ENCODE data around the gene GPATCH1. TPM values are rescaled to one million over a fixed set of nuclear protein-coding genes. Genes with fewer than 3 reads are reported as not detected.

Gene GPATCH1
- total RNA-seq, 1 donor from 2014 or later, result 15.5 TPM

Small RNA genes within 50 kb of the gene (small RNA-seq; reads per million reads assigned to genes)
- gene AC008521.1 (not detected), gene AC008521.2 (not detected)

Other genes starting within 250 kb of the GPATCH1 start
- 1.6 TPM for gene SLC7A9, start 211.4 kb upstream of the GPATCH1 start, total RNA-seq
- 24.9 TPM for gene CEP89, start 109.2 kb upstream of the GPATCH1 start, total RNA-seq
- 1.6 TPM for gene FAAP24, start 108.9 kb upstream of the GPATCH1 start, total RNA-seq
- gene RHPN2, start 16.3 kb upstream of the GPATCH1 start, total RNA-seq, result 1.6 TPM
- gene WDR88, start 50.9 kb downstream of the GPATCH1 start, total RNA-seq, result not detected
- 93.8 TPM for gene LRP3, start 113.1 kb downstream of the GPATCH1 start, total RNA-seq
- gene SLC7A10, start 144.7 kb downstream of the GPATCH1 start, total RNA-seq, result 0.41 TPM
- gene CEBPA, start 221.4 kb downstream of the GPATCH1 start, total RNA-seq, result 1.6 TPM